GM12873 (cell line): Measurements from ENCODE around the gene SLC34A3.

ENCODE experiments used
- CTCF ChIP-seq: IDR thresholded peaks from 2 replicates; pipeline ENCODE4 v1.5.1; 2012; ENCODE audit warnings: low read depth, mild to moderate bottlenecking, moderate library complexity, low read length, control low read depth; ENCODE audit not compliant: insufficient read depth; ENCODE audit errors: missing control alignments

SLC34A3 gene

GRCh38 chr9:137198051-137198901 is 32.4 kb upstream of the SLC34A3 start:
- no peak for TF ChIP-seq CTCF

GRCh38 chr9:137198902-137199283 is 31.8 kb upstream of the SLC34A3 start:
- no peak for TF ChIP-seq CTCF

GRCh38 chr9:137199411-137200121 is 31.1 kb upstream of the SLC34A3 start:
- TF ChIP-seq CTCF = no peak

GRCh38 chr9:137200311-137201204 is 30.1 kb upstream of the SLC34A3 start, which contains the start of gene TPRN:
Gene TPRN (minus strand): TSS chr9:137200741. CDS start chr9:137200711, 30 bp downstream.
- no peak for TF ChIP-seq CTCF

- no peak for TF ChIP-seq CTCF
Observed at GRCh38 chr9:137201205-137201868, 29.4 kb upstream of the SLC34A3 start.

GRCh38 chr9:137202966-137203365 is 27.7 kb upstream of the SLC34A3 start:
- no peak for TF ChIP-seq CTCF
